ENCODE measurements around the gene ANGPTL5. TPM values are rescaled to one million over a fixed set of nuclear protein-coding genes. Genes with fewer than 3 reads are reported as not detected.

Gene ANGPTL5
- total and polyA plus RNA-seq, 9 of the 15 experiments (the other 6 are each of a cell fraction or from before 2014, with no cell fraction given), result 0.03 TPM; not detected in 8

GRCh38 chr11:101914738-101915426 is 1.4 kb downstream of the ANGPTL5 start, which contains the start of gene CEP126 (continued):
- TF ChIP-seq YY1 (IDR thresholded peaks at IDR 0.05; ENCODE audit: borderline replicate concordance in 1 of 3, control insufficient read depth in 1 of 3, extremely low read depth in 1 of 3, insufficient read depth in 3 of 3, insufficient read length in 1 of 3, insufficient replicate concordance in 2 of 3, low read depth in 1 of 3, low read length in 2 of 3), result peak; percentile 68 to 92 (median 80)
- peak; percentile 25; the same call in 1 of the 2 replicates for TF ChIP-seq ZNF316 (IDR thresholded peaks at IDR 0.05)
- TF ChIP-seq HDAC1 (IDR thresholded peaks at IDR 0.05), result peak in 1 of 2 experiments; percentile 95; a peak in 2 of 4 replicates
- no peak for TF ChIP-seq SMARCB1 (IDR thresholded peaks at IDR 0.05; ENCODE audit: insufficient read length, low read depth)
- TF ChIP-seq, protein P1, sequence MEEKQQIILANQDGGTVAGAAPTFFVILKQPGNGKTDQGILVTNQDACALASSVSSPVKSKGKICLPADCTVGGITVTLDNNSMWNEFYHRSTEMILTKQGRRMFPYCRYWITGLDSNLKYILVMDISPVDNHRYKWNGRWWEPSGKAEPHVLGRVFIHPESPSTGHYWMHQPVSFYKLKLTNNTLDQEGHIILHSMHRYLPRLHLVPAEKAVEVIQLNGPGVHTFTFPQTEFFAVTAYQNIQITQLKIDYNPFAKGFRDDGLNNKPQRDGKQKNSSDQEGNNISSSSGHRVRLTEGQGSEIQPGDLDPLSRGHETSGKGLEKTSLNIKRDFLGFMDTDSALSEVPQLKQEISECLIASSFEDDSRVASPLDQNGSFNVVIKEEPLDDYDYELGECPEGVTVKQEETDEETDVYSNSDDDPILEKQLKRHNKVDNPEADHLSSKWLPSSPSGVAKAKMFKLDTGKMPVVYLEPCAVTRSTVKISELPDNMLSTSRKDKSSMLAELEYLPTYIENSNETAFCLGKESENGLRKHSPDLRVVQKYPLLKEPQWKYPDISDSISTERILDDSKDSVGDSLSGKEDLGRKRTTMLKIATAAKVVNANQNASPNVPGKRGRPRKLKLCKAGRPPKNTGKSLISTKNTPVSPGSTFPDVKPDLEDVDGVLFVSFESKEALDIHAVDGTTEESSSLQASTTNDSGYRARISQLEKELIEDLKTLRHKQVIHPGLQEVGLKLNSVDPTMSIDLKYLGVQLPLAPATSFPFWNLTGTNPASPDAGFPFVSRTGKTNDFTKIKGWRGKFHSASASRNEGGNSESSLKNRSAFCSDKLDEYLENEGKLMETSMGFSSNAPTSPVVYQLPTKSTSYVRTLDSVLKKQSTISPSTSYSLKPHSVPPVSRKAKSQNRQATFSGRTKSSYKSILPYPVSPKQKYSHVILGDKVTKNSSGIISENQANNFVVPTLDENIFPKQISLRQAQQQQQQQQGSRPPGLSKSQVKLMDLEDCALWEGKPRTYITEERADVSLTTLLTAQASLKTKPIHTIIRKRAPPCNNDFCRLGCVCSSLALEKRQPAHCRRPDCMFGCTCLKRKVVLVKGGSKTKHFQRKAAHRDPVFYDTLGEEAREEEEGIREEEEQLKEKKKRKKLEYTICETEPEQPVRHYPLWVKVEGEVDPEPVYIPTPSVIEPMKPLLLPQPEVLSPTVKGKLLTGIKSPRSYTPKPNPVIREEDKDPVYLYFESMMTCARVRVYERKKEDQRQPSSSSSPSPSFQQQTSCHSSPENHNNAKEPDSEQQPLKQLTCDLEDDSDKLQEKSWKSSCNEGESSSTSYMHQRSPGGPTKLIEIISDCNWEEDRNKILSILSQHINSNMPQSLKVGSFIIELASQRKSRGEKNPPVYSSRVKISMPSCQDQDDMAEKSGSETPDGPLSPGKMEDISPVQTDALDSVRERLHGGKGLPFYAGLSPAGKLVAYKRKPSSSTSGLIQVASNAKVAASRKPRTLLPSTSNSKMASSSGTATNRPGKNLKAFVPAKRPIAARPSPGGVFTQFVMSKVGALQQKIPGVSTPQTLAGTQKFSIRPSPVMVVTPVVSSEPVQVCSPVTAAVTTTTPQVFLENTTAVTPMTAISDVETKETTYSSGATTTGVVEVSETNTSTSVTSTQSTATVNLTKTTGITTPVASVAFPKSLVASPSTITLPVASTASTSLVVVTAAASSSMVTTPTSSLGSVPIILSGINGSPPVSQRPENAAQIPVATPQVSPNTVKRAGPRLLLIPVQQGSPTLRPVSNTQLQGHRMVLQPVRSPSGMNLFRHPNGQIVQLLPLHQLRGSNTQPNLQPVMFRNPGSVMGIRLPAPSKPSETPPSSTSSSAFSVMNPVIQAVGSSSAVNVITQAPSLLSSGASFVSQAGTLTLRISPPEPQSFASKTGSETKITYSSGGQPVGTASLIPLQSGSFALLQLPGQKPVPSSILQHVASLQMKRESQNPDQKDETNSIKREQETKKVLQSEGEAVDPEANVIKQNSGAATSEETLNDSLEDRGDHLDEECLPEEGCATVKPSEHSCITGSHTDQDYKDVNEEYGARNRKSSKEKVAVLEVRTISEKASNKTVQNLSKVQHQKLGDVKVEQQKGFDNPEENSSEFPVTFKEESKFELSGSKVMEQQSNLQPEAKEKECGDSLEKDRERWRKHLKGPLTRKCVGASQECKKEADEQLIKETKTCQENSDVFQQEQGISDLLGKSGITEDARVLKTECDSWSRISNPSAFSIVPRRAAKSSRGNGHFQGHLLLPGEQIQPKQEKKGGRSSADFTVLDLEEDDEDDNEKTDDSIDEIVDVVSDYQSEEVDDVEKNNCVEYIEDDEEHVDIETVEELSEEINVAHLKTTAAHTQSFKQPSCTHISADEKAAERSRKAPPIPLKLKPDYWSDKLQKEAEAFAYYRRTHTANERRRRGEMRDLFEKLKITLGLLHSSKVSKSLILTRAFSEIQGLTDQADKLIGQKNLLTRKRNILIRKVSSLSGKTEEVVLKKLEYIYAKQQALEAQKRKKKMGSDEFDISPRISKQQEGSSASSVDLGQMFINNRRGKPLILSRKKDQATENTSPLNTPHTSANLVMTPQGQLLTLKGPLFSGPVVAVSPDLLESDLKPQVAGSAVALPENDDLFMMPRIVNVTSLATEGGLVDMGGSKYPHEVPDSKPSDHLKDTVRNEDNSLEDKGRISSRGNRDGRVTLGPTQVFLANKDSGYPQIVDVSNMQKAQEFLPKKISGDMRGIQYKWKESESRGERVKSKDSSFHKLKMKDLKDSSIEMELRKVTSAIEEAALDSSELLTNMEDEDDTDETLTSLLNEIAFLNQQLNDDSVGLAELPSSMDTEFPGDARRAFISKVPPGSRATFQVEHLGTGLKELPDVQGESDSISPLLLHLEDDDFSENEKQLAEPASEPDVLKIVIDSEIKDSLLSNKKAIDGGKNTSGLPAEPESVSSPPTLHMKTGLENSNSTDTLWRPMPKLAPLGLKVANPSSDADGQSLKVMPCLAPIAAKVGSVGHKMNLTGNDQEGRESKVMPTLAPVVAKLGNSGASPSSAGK (IDR thresholded peaks at IDR 0.05), result peak; percentile 63
- peak; percentile 32; the same call in 1 of the 2 replicates for TF ChIP-seq VEZF1 (CRISPR knock-in tag; IDR thresholded peaks at IDR 0.05)
- TF ChIP-seq, protein P2, sequence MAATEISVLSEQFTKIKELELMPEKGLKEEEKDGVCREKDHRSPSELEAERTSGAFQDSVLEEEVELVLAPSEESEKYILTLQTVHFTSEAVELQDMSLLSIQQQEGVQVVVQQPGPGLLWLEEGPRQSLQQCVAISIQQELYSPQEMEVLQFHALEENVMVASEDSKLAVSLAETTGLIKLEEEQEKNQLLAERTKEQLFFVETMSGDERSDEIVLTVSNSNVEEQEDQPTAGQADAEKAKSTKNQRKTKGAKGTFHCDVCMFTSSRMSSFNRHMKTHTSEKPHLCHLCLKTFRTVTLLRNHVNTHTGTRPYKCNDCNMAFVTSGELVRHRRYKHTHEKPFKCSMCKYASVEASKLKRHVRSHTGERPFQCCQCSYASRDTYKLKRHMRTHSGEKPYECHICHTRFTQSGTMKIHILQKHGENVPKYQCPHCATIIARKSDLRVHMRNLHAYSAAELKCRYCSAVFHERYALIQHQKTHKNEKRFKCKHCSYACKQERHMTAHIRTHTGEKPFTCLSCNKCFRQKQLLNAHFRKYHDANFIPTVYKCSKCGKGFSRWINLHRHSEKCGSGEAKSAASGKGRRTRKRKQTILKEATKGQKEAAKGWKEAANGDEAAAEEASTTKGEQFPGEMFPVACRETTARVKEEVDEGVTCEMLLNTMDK (IDR thresholded peaks at IDR 0.05; ENCODE audit: borderline replicate concordance, insufficient read depth, low read depth, low read length, poor library complexity, severe bottlenecking), result peak; percentile 41
- no peak for TF ChIP-seq STAT5B (CRISPR knock-in tag; IDR thresholded peaks at IDR 0.05)
- TF ChIP-seq MYNN (IDR thresholded peaks at IDR 0.05), result no peak
- no peak for TF ChIP-seq MYNN (CRISPR knock-in tag; IDR thresholded peaks at IDR 0.05)
- no peak for TF ChIP-seq MEF2D (tag; conservative IDR thresholded peaks at IDR 0.05; ENCODE audit: low read depth)
